Pancreas (tissue), 10 donors: ENCODE results near the gene TTC29. TPM values are rescaled to one million over a fixed set of nuclear protein-coding genes. Genes with fewer than 3 reads are reported as not detected.

Experiments used
- ATAC-seq, 4 donors: fragments of 200-7000 bp; cut with Tn5 transposase; one replicate each; pipeline versions ENCODE4 v1.8.0 to v1.9.1; 2020; ENCODE audit warnings: mild to moderate bottlenecking in 4 of 4, moderate library complexity in 4 of 4
- DNase-seq, 6 donors: peaks; one replicate each; pipeline ENCODE4 v3.0.0-alpha.2; 2020
- FAIRE-seq: peaks from 2 replicates; lab custom pipeline; 2012; peaks lifted over from hg19 to GRCh38; lab: Jason Lieb, UNC
- H3K27ac ChIP-seq, 4 donors: fragments of 200-600 bp; sonication (generic); 1 replicate in 3 of 4; 2 replicates in 1 of 4; pipeline versions ENCODE4 v1.5.0 to v1.8.0; 2020
- H3K27me3 ChIP-seq, 4 donors: fragments of 200-600 bp; one replicate each; pipeline ENCODE4 v1.8.0; 2021
- H3K36me3 ChIP-seq, 3 donors: fragments of 200-600 bp; sonication (generic) in 1 of 3; one replicate each; pipeline versions ENCODE4 v1.5.0 to v1.8.0; 2020 to 2021
- H3K4me1 ChIP-seq, 3 donors: fragments of 200-600 bp; one replicate each; pipeline ENCODE4 v1.8.0; 2021
- H3K4me3 ChIP-seq, 4 donors: fragments of 200-600 bp; sonication (generic) in 2 of 4; one replicate each; pipeline versions ENCODE4 v1.5.0 to v1.8.0; 2020 to 2021
- H3K9me3 ChIP-seq, 4 donors: fragments of 200-600 bp; one replicate each; pipeline ENCODE4 v1.8.0; 2021
- CTCF ChIP-seq, 4 donors: fragments of 200-600 bp; sonication (generic) in 3 of 4; IDR thresholded peaks; one replicate each; pipeline versions ENCODE4 v1.5.0 to v1.8.0; 2021; ENCODE audit warnings: antibody characterized with exemption in 4 of 4
- WGBS, 2 donors: extraction: QIAGEN DNeasy Blood & Tissue Kit; methylation state at CpG; one replicate each; pipeline ENCODE4 v1.1.7; 2013; 5-methylcytosine and 5-hydroxymethylcytosine counted together
- intact Hi-C, 3 donors: fragments of 100-400 bp; cut with DNase I; formaldehyde crosslinking; loops; one replicate each; pipeline versions ENCODE4 v1.11.1 to v1.14.2; 2022
- polyA plus RNA-seq, 2 donors: library from polyadenylated mRNA; stranded (reverse); fragments of 200-250 nt; gene quantifications; one replicate each; pipeline ENCODE4 v1.2.3, GENCODE V29; 2013
- total RNA-seq, 6 donors: library from RNA; stranded (reverse); fragmentation: NEBNext Ultra II Directional in 4 of 6; extraction: Animal tissue kit (Norgen Biotek cat#: 25700) in 4 of 6; gene quantifications; one replicate each; pipeline versions ENCODE4 v1.2.1 to v1.2.4, GENCODE V29; 2021 to 2023
- donor health status: healthy with polysubstance abuse.
- donor health status: DM: no; HTN: no; CAD: no; lungs with moderate emphysema.
- donor health status: DM: no; HTN: no; CAD: no.
- donor health status: control.
- donor health status: control.
- donor health status: Bipolar disorder and iron deficiency.
- donor health status: DM: yes; HTN: yes; CAD: no.
- donor health status: DM: no; HTN: no; CAD: no.
- donor health status: DM: no; HTN: no; CAD: no.
- donor health status: DM: yes; HTN: yes; CAD: no.

TTC29 gene
- total and polyA plus RNA-seq, 8 donors: not detected

DNA sequence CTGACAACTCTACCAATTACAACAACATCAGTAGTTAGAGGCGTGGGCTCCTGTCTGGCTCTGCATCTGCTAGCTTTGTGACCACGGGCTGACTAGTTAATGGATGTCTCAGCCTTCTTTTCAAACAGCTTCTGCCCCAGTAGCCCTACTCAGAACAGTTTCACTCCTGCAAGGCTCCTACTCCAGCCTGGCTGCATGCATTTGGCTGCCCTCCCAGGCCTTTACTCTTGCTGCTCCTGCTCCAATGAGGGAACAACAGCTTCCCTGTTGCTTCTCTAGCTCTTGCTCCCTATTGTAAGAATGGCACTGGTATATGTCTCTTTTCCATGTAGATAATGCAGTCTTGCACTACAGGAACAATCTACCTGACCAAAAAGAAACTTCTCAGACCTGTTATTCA lies 93.3 kb downstream of the TTC29 start:
- FAIRE-seq (no peak), ATAC-seq (no peak), DNase-seq (no peak)
- WGBS, 2 donors: 28 to 31% methylated on average over 2 of the region's 2 CpGs
- intact Hi-C loops: no loop called here
- H3K27ac ChIP-seq: no peak overlapping the region
- H3K4me1 ChIP-seq: no peaks in the 10 kb centered on the region
- peaks cover 0 to under 1% (median 0%) of the 10 kb centered on the region in 4 donors for H3K27me3 ChIP-seq
- no peaks in the 10 kb centered on the region for H3K36me3 ChIP-seq
- H3K4me3 ChIP-seq: no peak overlapping the region
- no peaks in the 10 kb centered on the region for H3K9me3 ChIP-seq
- TF ChIP-seq CTCF (IDR thresholded peaks at IDR 0.05): no peak

- FAIRE-seq: no peak
- WGBS, 2 donors: 63 to 66% methylated on average over 5 of the region's 5 CpGs
- no peak for DNase-seq
- Histone ChIP-seq H3K36me3 (no peaks in the 10 kb centered on the region), H3K4me1 (no peaks in the 10 kb centered on the region), H3K9me3 (no peaks in the 10 kb centered on the region), H3K27me3 (no peaks in the 10 kb centered on the region), H3K27ac (no peak overlapping the region), H3K4me3 (no peak overlapping the region)
- intact Hi-C loops: no loop called here
- TF ChIP-seq CTCF (IDR thresholded peaks at IDR 0.05): no peak
- no peak for ATAC-seq
Observed at GRCh38 chr4:146847345-146847744, 98.3 kb downstream of the TTC29 start.

- H3K36me3 ChIP-seq: no peaks in the 10 kb centered on the region
- intact Hi-C loops: no loop called here
- no peaks in the 10 kb centered on the region for H3K4me1 ChIP-seq
- TF ChIP-seq CTCF (IDR thresholded peaks at IDR 0.05): no peak
- H3K9me3 ChIP-seq: no peaks in the 10 kb centered on the region
- ATAC-seq: no peak
- no peak overlapping the region for H3K27ac ChIP-seq
- 62 to 75% methylated on average over 6 of the region's 6 CpGs for WGBS, 2 donors
- no peak for DNase-seq
- FAIRE-seq: no peak
- H3K27me3 ChIP-seq: no peaks in the 10 kb centered on the region
- no peak overlapping the region for H3K4me3 ChIP-seq
Observed at GRCh38 chr4:146846882-146847281, 98.8 kb downstream of the TTC29 start.

GRCh38 chr4:146844761-146845160 lies 100.9 kb downstream of the TTC29 start:
- TF ChIP-seq CTCF (IDR thresholded peaks at IDR 0.05): no peak
- H3K4me3 ChIP-seq: no peak overlapping the region
- H3K27ac ChIP-seq: no peak overlapping the region
- ATAC-seq (no peak), FAIRE-seq (no peak), DNase-seq (no peak)
- intact Hi-C loops: no loop called here
- no peaks in the 10 kb centered on the region for H3K27me3 ChIP-seq
- H3K9me3 ChIP-seq: no peaks in the 10 kb centered on the region
- WGBS, 2 donors: 50 to 63% methylated on average over 4 of the region's 4 CpGs
- no peaks in the 10 kb centered on the region for H3K36me3 ChIP-seq
- H3K4me1 ChIP-seq: no peaks in the 10 kb centered on the region

DNA sequence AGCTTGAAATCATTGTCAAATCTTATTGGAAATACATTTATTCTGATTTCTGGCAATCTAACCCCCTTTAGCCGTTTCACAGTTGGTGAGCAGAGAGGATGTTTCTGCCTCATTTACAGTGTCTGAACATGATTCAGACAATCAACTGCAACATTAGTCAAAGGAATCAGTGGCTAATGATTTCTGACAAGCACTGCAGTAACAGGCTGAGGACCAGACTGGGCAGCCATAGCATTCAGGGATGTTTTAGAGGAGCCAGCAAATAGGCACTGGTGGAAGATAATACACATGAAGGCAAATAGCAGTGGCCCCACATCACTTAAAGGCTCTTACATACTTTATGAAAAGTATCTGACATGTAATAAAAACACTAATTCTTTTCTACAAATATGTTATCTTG lies 102.8 kb downstream of the TTC29 start:
- no peaks in the 10 kb centered on the region for H3K4me1 ChIP-seq
- no peak for ATAC-seq
- WGBS, 2 donors: 47 to 51% methylated on average over 1 of the region's 1 CpG
- no peak for FAIRE-seq
- H3K27me3 ChIP-seq: no peaks in the 10 kb centered on the region
- intact Hi-C loops: no loop called here
- no peaks in the 10 kb centered on the region for H3K9me3 ChIP-seq
- H3K36me3 ChIP-seq: no peaks in the 10 kb centered on the region
- DNase-seq: no peak
- no peak overlapping the region for H3K27ac ChIP-seq
- H3K4me3 ChIP-seq: no peak overlapping the region
- TF ChIP-seq CTCF (IDR thresholded peaks at IDR 0.05): no peak
